GM21390 (cell line): Measurements from ENCODE around the gene PLCB1.
"Not testable (repeated sequence)": the region's sequence is repeated elsewhere in the genome, so short reads cannot be mapped to it uniquely, and the experiment has no call there.

Source experiments
- ATAC-seq: cut with Tn5 transposase; IDR thresholded peaks from one replicate; pipeline ENCODE4 v1.9.1; 2021; ENCODE audit not compliant: unreplicated experiment

The PLCB1 gene

DNA sequence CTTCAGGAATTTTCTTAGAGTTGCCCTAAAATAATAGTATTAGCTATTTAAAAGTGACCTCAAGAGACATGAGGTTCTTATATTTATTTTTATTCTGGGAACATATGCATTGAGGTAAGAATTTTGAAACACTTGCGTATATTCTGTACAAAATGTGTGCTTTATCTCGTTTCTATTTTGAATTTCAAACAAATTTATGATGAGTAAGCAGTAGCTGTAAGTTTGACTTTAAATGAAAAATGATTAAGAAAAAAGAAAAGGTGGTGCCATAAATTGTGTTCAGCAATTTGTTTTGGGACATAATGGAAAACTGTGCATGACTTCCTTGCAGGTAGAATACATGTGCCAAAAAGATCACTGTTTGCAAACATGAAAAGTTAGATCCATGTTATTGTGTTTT, 503.8 kb downstream of the PLCB1 start:
- ATAC-seq: no peak

GRCh38 chr20:8639112-8639778, 507.2 kb downstream of the PLCB1 start:
- ATAC-seq: no peak

- no peak for ATAC-seq
These were observed 508.4 kb downstream of the PLCB1 start for GRCh38 chr20:8640461-8640860.

DNA sequence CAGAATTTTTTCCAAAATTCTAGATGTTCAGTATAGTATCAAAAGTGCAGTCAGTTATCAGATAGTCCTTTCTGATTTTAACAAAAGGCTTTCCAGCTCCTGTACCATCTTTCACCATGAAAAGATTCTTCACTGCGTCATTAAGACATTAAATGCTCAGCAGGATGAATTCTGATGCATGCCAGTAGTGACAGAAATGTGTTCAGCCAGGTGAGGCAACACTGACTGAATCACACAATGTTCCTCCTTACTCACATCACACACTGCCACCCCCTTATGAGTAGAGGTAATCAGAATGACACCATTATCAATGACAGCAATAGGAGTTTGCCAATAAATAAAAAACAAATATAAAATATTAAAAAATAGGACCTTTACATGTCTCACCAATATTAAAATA, 510.2 kb downstream of the PLCB1 start:
- no peak for ATAC-seq

GRCh38 chr20:8644468-8644867, 512.4 kb downstream of the PLCB1 start:
- ATAC-seq: not testable (repeated sequence)

GRCh38 chr20:8645326-8645725, 513.3 kb downstream of the PLCB1 start:
- ATAC-seq: no peak

DNA sequence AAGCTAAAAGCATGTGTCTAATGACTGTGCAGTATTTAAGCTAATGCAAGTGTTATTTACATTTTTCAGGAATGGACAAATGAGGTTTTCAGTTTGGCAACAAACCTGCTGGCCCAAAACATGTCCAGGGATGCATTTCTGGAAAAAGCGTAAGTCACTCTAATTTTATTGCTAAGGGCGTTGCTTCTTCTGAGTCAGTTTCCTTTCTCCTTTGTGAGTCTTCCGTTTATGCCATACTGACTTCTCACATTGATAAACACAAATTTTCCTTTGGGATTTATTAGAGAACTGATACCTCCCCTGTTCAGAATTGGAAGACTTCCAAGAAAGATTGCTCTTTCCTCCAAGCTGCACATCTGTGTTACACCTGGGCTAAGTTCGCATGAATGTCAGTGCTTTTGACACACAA, 514.0 kb downstream of the PLCB1 start:
- no peak for ATAC-seq

GRCh38 chr20:8646716-8647115, 514.6 kb downstream of the PLCB1 start:
- ATAC-seq: no peak

DNA sequence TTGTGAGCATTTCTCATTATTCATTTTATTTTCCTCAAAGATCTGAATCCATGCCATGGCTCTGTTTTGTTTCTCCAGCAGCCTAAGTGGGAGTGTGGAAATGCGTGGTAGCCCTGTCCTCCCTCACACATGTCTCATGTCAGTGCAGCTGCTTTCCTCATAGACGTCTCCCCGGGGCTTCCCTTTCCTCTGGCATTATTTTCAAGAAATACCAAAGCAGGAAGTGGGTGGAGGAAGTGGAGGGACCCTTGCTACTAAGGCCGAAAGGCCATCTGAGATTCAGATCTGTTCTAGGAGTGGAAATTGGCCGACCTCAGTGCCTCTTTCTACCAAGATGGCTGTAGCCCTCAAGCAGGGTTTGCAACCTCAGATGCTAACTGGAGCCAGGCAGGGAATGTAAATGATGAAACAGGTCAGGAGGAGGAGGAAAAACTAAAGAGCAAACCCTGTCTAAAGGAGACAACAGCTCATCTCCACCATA, 515.9 kb downstream of the PLCB1 start:
- ATAC-seq: no peak

- ATAC-seq: no peak
These were observed 516.4 kb downstream of the PLCB1 start for GRCh38 chr20:8648466-8648865.

DNA sequence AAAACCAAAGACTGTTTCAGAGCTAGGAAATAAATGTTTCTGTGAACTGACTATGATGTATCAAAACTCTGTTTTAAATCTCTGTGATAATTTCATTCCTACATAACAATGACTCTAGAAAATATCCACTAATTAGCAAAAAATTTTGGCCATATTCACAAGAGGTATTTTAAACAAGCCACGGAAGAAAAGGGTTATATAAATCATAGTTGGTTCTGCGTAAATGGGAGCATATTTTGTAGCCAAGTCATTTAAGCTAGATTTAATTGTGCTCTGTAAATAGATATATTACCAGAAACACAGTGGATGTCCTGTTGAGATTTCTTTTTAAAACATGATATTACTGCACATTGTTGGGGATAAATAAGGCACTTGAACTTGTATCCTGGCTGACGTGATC, 520.3 kb downstream of the PLCB1 start:
- no peak for ATAC-seq

DNA sequence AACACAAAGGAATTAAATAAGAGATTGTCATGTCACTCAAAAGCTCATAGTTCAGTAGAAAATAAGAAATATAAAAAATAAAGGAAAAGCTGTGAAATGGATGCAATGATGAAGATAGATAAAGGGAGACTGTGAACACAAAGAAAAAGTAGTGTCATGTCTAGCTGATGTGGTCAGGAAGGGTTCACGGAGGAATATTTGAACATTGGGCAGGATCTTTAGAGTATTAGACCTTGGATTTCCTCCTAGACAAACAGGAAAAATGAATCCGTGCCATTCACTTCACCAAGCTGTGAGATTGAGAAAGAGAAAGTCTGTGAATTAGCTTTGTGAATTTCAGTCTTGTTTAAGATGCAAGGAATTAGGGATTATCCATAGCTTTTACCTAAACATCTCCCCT, 522.4 kb downstream of the PLCB1 start:
- ATAC-seq: no peak

GRCh38 chr20:8656335-8656734, 524.3 kb downstream of the PLCB1 start:
- no peak for ATAC-seq

GRCh38 chr20:8657664-8658063, 525.6 kb downstream of the PLCB1 start:
- ATAC-seq: no peak

GRCh38 chr20:8658103-8658502, 526.0 kb downstream of the PLCB1 start:
- ATAC-seq: no peak

DNA sequence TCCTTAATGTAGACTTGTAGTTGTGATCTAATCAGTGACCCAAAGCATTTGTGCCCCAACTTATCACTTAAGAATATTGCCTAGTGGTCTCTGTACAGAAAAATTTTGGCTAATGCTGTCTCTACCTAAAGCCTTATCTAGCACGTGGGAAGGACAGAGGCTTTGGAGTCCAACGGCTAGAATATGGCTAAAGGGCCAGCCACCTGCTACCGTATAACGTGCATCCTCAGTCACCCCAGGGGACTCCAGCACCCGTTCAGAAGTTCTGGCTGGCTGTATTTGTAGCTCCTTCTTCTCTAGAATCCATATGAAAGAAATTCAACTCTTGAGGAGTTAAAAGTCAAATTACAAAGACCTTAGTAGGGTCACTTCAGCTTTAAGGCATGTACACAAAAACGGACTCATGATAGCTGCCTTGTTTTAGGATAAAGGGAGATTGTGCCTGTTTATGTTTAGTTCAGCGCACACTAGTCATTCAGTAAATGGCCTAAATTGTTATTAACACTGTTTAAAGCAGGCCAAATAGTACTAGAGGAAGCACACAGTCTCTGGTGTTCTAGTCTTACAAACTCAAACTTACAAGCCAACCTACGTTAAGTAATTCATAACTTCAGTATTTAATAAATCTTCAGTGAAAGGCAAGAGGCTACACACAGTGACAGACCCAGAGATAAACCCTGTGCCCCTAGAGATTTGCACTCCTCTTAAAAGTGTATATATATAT, 529.3 kb downstream of the PLCB1 start:
- ATAC-seq: no peak

- no peak for ATAC-seq
These were observed 530.4 kb downstream of the PLCB1 start for GRCh38 chr20:8662433-8662954.

DNA sequence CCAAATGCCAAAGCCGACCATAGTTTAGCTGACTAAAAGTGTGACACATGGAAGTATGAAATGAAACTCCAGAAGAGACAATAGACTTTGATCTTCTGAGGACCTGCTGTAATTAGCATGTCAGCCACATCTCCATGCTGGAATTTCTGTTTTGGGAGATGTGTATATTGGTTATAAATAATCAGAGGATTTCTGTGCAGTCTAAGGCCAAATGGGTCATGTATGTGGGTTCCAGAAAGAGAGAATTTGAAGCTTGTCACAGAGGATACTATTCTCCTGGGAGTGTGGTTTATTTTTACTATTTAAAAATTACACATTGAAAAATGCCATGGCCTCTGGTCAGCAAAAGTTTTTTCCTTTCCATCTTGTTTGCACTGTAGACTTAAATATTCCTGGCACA, 531.4 kb downstream of the PLCB1 start:
- no peak for ATAC-seq

- no peak for ATAC-seq
These were observed 532.7 kb downstream of the PLCB1 start for GRCh38 chr20:8664778-8665177.

DNA sequence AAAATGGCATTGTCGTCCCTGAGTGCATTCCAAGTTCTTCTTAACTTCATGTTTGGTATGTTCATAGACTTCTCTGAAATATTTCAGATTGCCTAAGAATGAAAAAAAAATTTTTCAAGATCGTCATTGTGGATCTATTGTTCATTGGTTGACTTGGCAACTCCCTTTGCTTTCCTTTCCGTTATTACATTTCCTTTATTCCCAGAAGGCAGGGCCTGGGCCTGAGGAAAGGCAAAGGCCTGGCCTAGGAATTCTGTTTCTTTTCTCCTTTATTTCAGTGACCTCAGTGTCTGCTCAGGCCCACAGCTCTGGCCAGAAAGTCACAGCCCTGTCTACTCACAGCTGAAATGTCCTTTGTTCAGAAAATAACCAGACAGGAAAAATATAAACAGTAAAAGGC, 535.2 kb downstream of the PLCB1 start:
- ATAC-seq: no peak

GRCh38 chr20:8670207-8670892, 538.3 kb downstream of the PLCB1 start:
- ATAC-seq: no peak

DNA sequence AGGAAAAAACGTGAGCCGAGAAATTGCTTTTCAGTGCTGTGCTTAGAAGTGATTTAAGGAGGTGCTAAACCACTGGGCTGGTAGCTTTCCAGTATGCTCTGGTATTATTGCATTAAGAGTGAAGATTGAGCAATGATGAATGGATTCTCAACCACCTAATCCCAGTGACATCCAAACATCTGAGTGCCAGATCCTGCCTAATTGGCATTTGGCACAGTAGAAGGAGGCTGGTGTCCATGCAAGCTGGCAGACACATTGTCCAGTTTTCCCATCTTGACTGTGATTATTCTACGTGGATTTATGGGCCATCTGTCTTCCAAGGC, 538.8 kb downstream of the PLCB1 start:
- ATAC-seq: no peak
